Activated naive CD8-positive, alpha-beta T cell treated with anti-CD3 and anti-CD28 coated beads, Interleukin-2, amount 10 ng/mL, durations not matched to agents 7 days and 5 days (primary cell): ENCODE measurements around the gene UBA52. TPM values are rescaled to one million over a fixed set of nuclear protein-coding genes. Genes with fewer than 3 reads are reported as not detected.

Experiments
- ATAC-seq: fragments of 150-1000 bp; cut with Tn5 transposase; one replicate; pipeline ENCODE4 v1.10.0; 2021; ENCODE audit warnings: low read depth, moderate library complexity
- POLR2A ChIA-PET: fragments of 350-600 bp; sonication (Branson Sonifier 250); formaldehyde crosslinking; loops from one replicate; lab custom pipeline; 2021; ENCODE audit warnings: antibody characterized with exemption; lab: Charles Lee
- DNase-seq: peaks from one replicate; pipeline ENCODE4 v3.0.0; 2021
- H3K27ac Mint-ChIP-seq: one replicate; pipeline ENCODE4 v1.8.0; 2022; ENCODE audit warnings: mild to moderate bottlenecking, mixed read lengths
- H3K27me3 Mint-ChIP-seq: one replicate; pipeline ENCODE4 v1.8.0; 2022; ENCODE audit warnings: mild to moderate bottlenecking, moderate library complexity, mixed read lengths
- H3K36me3 Mint-ChIP-seq: one replicate; pipeline ENCODE4 v1.8.0; 2021; ENCODE audit warnings: mild to moderate bottlenecking, mixed read lengths
- H3K4me1 Mint-ChIP-seq: one replicate; pipeline ENCODE4 v1.8.0; 2021; ENCODE audit warnings: mixed read lengths
- H3K4me3 Mint-ChIP-seq: one replicate; pipeline ENCODE4 v1.8.0; 2022; ENCODE audit warnings: mild to moderate bottlenecking, moderate library complexity, mixed read lengths
- H3K9me3 Mint-ChIP-seq: one replicate; pipeline ENCODE4 v1.8.0; 2021; ENCODE audit warnings: mixed read lengths
- total RNA-seq, 2 experiments: library from RNA; stranded (reverse); gene quantifications; one replicate each; pipeline ENCODE4 v1.2.3, GENCODE V29; 2021

Gene UBA52
- total RNA-seq, 2 experiments from 2014 or later: 1,538 to 1,547 TPM

DNA sequence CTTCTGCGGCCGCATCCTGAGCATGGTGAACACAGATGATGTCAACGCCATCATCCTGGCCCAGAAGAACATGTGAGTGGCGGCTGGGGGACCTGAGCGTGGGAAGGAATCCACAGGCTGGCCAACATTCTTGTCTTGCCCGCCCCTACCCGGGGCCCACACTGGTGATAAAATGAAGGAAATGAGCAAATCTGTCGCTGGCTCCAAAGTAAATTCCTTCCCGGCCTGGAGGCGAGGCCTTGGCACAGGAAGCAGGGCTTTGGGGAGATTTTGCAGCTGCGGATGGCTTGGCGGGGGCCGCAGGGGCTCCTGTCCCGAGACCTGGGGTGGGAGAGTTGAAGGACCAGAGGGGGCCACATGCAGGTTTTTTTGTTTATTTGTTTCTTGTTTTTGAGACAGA lies 9.6 kb upstream of the UBA52 start:
- DNase-seq: no peak

DNA sequence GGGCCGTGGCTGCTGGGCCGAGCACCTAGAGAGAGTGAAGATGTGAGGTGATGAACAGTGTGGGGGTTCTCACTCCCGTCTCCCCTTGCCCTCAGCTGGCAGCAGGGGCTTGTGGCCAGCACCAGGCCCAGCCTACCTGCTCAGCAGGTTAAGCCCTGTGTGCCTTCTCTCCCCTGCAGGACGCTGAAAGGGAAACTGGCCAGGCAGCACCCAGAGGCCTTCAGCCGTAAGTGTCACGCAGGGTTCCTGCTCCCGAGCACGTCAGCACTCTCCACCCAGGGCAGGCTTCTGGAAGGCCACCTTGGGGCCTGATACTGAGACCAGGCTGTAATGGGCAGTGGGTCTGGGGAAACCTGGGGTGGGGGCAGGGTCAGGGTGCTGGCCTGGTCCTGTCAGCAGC lies 4.7 kb upstream of the UBA52 start:
- Mint-ChIP-seq H3K9me3 (no peaks in the 10 kb centered on the region), H3K4me1 (peaks cover 3% of the 10 kb centered on the region), H3K4me3 (no peak overlapping the region), H3K36me3 (peaks cover 29% of the 10 kb centered on the region), H3K27ac (no peak overlapping the region), H3K27me3 (no peaks in the 10 kb centered on the region)
- POLR2A ChIA-PET: interaction anchor here (0.8 to 1.5 kb wide), 2 partner anchors 22 to 458 kb away, joined by 3 to 4 read pairs; partner anchors contain the start of gene REX1BD
- ATAC-seq: no peak
- no peak for DNase-seq

More for the DNA sequence above, 9.6 kb upstream of the UBA52 start:
- ATAC-seq: no peak
- H3K27ac Mint-ChIP-seq: no peak overlapping the region
- H3K27me3 Mint-ChIP-seq: no peaks in the 10 kb centered on the region
- POLR2A ChIA-PET: interaction anchor here (1.3 kb wide), 1 partner anchor 9 kb away, joined by 6 read pairs; the partner anchor contains the start of gene UBA52
- H3K4me1 Mint-ChIP-seq: peaks cover 20% of the 10 kb centered on the region
- no peaks in the 10 kb centered on the region for H3K9me3 Mint-ChIP-seq
- peaks cover 23% of the 10 kb centered on the region for H3K36me3 Mint-ChIP-seq
- no peak overlapping the region for H3K4me3 Mint-ChIP-seq

DNA sequence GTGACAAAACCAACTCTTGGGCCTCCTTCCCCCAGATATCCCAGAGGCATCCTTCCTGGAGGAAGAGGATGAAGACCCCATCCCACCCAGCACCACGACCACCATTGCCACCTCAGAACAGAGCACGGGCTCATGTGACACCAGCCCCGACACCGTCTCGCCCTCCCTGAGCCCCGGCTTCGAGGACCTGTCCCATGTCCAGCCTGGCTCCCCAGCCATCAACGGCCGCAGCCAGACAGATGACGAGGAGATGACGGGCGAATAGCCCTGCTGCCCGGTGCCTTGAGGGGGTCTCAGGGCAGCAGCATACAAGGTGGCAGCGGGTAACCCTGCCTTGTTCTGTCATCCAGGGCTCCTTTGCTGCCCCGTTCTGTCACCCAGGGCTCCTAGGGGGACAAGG lies 3.3 kb upstream of the UBA52 start:
- ATAC-seq (no peak), DNase-seq (no peak)
- Mint-ChIP-seq H3K36me3 (peaks cover 32% of the 10 kb centered on the region), H3K27me3 (no peaks in the 10 kb centered on the region), H3K9me3 (no peaks in the 10 kb centered on the region), H3K4me1 (peaks cover 14% of the 10 kb centered on the region), H3K4me3 (no peak overlapping the region), H3K27ac (no peak overlapping the region)
- POLR2A ChIA-PET: interaction anchor here (0.6 kb wide), 2 partner anchors 26 to 47 kb away, joined by 3 read pairs; no protein-coding TSS in a partner anchor

- H3K4me3 Mint-ChIP-seq: no peak overlapping the region
- no peaks in the 10 kb centered on the region for H3K9me3 Mint-ChIP-seq
- ATAC-seq (no peak), DNase-seq (no peak)
- peak overlapping the region; percentile 13 for H3K27ac Mint-ChIP-seq
- peaks cover 18% of the 10 kb centered on the region for H3K36me3 Mint-ChIP-seq
- H3K27me3 Mint-ChIP-seq: no peaks in the 10 kb centered on the region
- POLR2A ChIA-PET: no interaction called here
- H3K4me1 Mint-ChIP-seq: peaks cover 18% of the 10 kb centered on the region
These were observed 3.1 kb downstream of the UBA52 start for GRCh38 chr19:18574691-18575291.

GRCh38 chr19:18576383-18576782 lies 4.7 kb downstream of the UBA52 start:
- Mint-ChIP-seq H3K4me3 (no peak overlapping the region), H3K27me3 (no peaks in the 10 kb centered on the region), H3K27ac (no peak overlapping the region), H3K36me3 (peaks cover 16% of the 10 kb centered on the region), H3K4me1 (peaks cover 15% of the 10 kb centered on the region), H3K9me3 (no peaks in the 10 kb centered on the region)
- ATAC-seq (no peak), DNase-seq (no peak)
- POLR2A ChIA-PET: interaction anchor here (1.1 to 1.5 kb wide), 3 partner anchors 10 to 19 kb away, joined by 4 to 6 read pairs (median 4); partner anchors contain the start of genes KXD1 and REX1BD

- ATAC-seq (no peak), DNase-seq (no peak)
- Mint-ChIP-seq H3K36me3 (peaks cover 12% of the 10 kb centered on the region), H3K9me3 (no peaks in the 10 kb centered on the region), H3K27me3 (no peaks in the 10 kb centered on the region), H3K4me1 (peaks cover 12% of the 10 kb centered on the region), H3K4me3 (no peak overlapping the region), H3K27ac (no peak overlapping the region)
- POLR2A ChIA-PET: interaction anchor here (0.6 kb wide), 1 partner anchor 10 kb away, joined by 3 read pairs; no protein-coding TSS in a partner anchor
These were observed 5.8 kb downstream of the UBA52 start for GRCh38 chr19:18577365-18577914.

- H3K4me1 Mint-ChIP-seq: peaks cover 7% of the 10 kb centered on the region
- peaks cover under 1% of the 10 kb centered on the region for H3K36me3 Mint-ChIP-seq
- POLR2A ChIA-PET: interaction anchor here (2.8 kb wide), 1 partner anchor 9 kb away, joined by 16 read pairs; the partner anchor contains the start of gene UBA52
- no peak overlapping the region for H3K4me3 Mint-ChIP-seq
- ATAC-seq (no peak), DNase-seq (no peak)
- H3K27me3 Mint-ChIP-seq: peaks cover 4% of the 10 kb centered on the region
- no peaks in the 10 kb centered on the region for H3K9me3 Mint-ChIP-seq
- H3K27ac Mint-ChIP-seq: no peak overlapping the region
These were observed 8.7 kb downstream of the UBA52 start for GRCh38 chr19:18580311-18580710.

GRCh38 chr19:18586306-18586705 lies 14.6 kb downstream of the UBA52 start:
- H3K4me1 Mint-ChIP-seq: peaks cover 31% of the 10 kb centered on the region
- POLR2A ChIA-PET: interaction anchor here (0.8 to 5.5 kb wide), 5 partner anchors 10 to 65 kb away, joined by 3 to 80 read pairs (median 3); partner anchors contain the start of genes ELL and UBA52
- ATAC-seq (no peak), DNase-seq (no peak)
- H3K4me3 Mint-ChIP-seq: peak overlapping the region; percentile 25
- H3K36me3 Mint-ChIP-seq: peaks cover 5% of the 10 kb centered on the region
- H3K27ac Mint-ChIP-seq: peak overlapping the region; percentile 42
- H3K9me3 Mint-ChIP-seq: no peaks in the 10 kb centered on the region
- H3K27me3 Mint-ChIP-seq: peaks cover 4% of the 10 kb centered on the region

DNA sequence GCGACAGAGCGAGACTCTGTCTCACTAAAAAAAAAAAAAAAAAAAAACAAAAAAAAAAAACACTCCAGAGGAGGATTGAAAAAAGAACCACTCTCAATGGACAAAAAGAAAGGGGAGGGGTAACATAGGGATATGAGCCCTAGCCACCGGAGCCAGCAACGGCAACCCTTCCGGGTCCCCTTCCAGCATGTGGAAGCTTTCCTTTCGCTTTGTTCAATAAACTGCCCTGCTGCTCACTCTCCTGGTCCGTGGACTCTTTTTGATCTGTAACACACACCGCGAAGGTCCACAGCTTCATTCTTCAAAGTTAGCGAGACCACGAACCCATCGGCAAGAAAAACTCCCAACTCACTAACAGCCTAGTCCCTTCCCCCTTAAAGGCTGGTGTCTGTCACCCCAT lies 15.9 kb downstream of the UBA52 start:
- DNase-seq (no peak), ATAC-seq (no peak)
- Mint-ChIP-seq H3K27me3 (peaks cover 4% of the 10 kb centered on the region), H3K4me3 (peak overlapping the region; percentile 93), H3K9me3 (no peaks in the 10 kb centered on the region), H3K27ac (peak overlapping the region; percentile 97), H3K4me1 (peaks cover 31% of the 10 kb centered on the region), H3K36me3 (peaks cover 5% of the 10 kb centered on the region)
- POLR2A ChIA-PET: interaction anchor here (0.6 to 5.5 kb wide), 10 partner anchors 10 to 501 kb away, joined by 3 to 80 read pairs (median 10); partner anchors contain the start of genes ELL, FKBP8, IL12RB1 and KXD1

DNA sequence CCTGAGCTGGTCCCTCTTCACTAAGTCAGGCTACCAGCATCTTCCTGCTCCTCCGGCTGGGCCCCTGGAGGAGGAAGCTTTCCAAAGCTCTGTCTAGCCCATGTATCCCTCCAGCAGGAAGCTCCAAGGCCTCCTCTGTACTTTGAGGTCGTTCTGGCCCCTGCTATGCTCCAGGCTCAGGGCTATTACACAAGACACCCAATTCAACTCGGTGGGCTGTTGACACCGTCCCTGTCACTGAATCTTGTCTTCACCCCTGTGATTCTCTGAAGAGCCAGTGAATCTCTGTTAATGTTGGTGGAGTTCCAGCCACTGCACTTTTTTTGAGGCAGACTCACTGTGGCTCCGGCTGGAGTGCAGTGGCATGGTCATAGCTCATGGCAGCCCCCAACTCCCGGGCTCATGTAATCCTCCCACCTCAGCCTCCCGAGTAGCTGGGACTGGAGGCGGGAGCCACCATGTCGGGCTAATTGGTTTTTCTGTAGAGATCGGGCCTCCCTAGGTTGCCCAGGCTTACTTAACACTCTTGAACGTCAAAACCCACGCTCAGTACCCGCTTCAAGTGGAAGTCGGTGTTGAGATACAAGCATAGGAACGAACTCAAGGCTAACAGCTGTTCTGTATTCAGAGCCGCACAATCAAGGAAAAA lies 16.4 kb downstream of the UBA52 start:
- Mint-ChIP-seq H3K27me3 (peaks cover 4% of the 10 kb centered on the region), H3K36me3 (peaks cover 5% of the 10 kb centered on the region), H3K4me1 (peaks cover 31% of the 10 kb centered on the region), H3K4me3 (peak overlapping the region; percentile 93), H3K9me3 (no peaks in the 10 kb centered on the region), H3K27ac (peak overlapping the region; percentile 97)
- ATAC-seq (peak; percentile 11), DNase-seq (no peak)
- POLR2A ChIA-PET: interaction anchor here (0.6 to 5.5 kb wide), 16 partner anchors 12 to 931 kb away, joined by 3 to 80 read pairs (median 5); partner anchors contain the start of genes ELL, FKBP8, KXD1 and UBA52

DNA sequence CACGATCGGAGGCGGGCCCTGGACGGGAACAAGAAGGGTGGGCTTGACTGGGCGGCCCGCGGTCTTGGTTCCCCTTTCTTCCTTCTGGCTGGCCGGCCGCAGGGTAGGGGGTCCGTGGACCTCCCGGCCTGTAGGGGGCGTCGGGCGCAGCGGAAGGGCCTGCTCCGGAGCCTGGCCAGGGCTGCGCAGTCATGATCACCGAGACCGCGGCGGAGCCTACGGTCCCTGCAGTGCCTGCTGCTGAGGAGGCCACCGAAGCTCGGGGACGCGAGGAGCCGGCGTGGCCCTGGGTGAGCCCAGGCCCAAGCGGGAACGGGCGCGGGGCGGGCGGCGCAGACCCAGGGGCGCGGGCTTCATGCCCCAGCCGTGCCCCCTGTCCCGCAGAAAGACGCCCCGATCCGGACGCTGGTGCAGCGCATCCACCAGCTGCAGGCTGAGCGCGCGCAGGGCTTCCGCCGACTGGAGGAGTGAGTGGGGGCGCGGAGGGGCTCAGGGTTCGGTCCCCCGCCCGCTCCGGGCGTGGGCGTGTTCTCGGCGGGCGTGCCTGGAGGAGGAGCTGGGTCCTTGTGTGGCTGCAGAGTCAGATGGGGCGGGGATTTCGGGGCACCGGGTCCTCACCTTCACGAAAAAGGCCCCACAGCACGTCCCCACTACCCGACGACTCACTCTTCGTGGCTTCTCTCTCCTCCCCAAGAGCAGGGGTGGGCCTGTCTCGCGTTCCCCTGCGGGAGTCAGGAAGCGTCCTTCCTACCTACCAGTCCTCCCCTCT lies 17.1 kb downstream of the UBA52 start, which contains the start of gene REX1BD:
REX1BD (plus strand) TSS at position 188 of the 769 bp plus-strand sequence; CDS start at position 192, 4 bp downstream.
- peaks cover 33% of the 10 kb centered on the region for H3K4me1 Mint-ChIP-seq
- POLR2A ChIA-PET: interaction anchor here (0.6 to 5.5 kb wide), 22 partner anchors 13 to 930 kb away, joined by 3 to 80 read pairs (median 5); partner anchors contain the start of genes COMP, ELL, FKBP8 and KXD1
- H3K27me3 Mint-ChIP-seq: peaks cover 4% of the 10 kb centered on the region
- peak within 1 kb of the TSS; percentile 97 for H3K27ac Mint-ChIP-seq
- DNase-seq (peak; percentile 90), ATAC-seq (peak; percentile 79)
- no peaks in the 10 kb centered on the region for H3K9me3 Mint-ChIP-seq
- H3K36me3 Mint-ChIP-seq: peaks cover 5% of the 10 kb centered on the region
- peak within 1 kb of the TSS; percentile 93 for H3K4me3 Mint-ChIP-seq
